HG02884 (cell line): Measurements from ENCODE around the gene PLCD1.
"Not testable (repeated sequence)": the region's sequence is repeated elsewhere in the genome, so short reads cannot be mapped to it uniquely, and the experiment has no call there.

Source experiments
- ATAC-seq: cut with Tn5 transposase; IDR thresholded peaks from one replicate; pipeline ENCODE4 v1.9.1; 2021; ENCODE audit warnings: mild to moderate bottlenecking, moderate library complexity; ENCODE audit not compliant: unreplicated experiment

Gene PLCD1

GRCh38 chr3:38029400-38030125, at the start of gene PLCD1:
Gene PLCD1 (minus strand): TSS chr3:38029642. CDS start chr3:38029539, 103 bp downstream.
- ATAC-seq, result no peak

DNA sequence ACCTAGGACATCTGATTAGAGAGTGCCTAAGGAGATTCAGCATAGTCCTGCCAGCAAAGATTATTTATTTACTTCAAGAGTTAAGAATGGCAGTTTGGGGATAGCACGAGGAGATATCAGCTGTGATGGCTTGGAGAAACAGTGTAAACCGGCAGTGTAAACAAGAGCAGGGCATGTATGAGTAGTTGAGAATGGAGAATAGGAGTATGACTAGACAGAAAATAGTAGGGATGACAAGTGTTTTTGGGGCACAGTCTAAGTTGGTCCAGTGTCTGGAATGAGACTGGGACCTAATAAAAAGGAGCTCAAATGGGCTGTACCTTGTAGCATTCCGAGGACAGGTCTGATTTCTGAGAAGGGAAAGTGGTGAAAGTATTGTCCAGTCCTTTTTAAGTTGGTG, 47.6 kb upstream of the PLCD1 start:
- not testable (repeated sequence) for ATAC-seq

DNA sequence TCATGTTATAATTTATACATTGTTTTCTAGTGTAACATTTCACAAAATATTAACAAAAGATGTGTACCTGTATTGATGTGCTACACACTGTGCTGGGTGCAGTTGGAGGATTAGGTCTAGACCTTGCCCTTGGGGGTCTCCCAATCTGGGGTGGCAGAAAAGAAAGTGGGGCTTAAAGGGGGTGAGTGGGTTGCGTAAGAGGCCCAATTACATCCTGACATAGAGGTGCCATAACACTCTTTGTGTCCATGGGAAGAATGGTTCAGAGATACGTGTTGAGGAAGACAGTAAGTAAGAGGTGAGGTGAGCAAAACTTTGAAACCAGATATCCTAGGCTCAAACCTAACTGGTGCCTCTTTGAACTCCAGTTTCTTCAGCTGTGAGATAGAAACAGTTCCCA, 40.6 kb upstream of the PLCD1 start:
- ATAC-seq, result no peak

- ATAC-seq, result no peak
Measured at GRCh38 chr3:38067508-38068233, 38.2 kb upstream of the PLCD1 start.

DNA sequence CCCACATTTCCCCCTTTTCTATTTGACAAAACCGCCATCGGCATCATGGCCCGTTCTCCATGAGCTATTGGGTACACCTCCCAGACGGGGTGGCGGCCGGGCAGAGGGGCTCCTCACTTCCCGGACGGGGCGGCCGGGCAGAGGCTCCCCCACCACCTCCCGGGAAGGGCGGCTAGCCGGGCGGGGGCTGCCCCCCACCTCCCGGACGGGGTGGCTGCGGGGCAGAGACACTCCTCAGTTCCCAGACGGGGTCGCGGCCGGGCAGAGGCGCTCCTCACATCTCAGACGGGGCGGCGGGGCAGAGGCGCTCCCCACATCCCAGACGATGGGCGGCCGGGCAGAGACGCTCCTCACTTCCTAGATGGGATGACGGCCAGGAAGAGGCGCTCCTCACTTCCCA, 35.0 kb upstream of the PLCD1 start:
- ATAC-seq, result not testable (repeated sequence)

- ATAC-seq, result no peak
Measured at GRCh38 chr3:38062809-38063208, 33.4 kb upstream of the PLCD1 start.

DNA sequence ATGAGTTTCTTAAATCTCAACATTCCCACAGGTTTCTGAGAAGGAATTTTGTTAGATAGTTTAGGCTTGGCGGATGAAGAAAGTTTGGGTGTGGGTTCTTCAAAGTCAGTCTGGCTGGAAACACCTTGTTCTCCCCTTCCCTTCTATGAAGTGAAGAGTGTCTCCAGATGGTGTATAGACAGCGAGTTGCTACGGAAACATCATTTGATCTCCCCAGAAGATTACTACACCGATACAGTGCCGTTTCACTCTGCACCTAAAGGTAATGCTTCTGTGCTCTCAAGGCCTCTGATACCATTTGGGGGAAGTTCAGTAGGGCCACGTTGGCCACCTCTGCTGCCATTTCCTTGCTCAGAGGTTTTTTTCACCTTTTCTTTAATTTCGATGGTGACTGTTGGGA, 30.1 kb upstream of the PLCD1 start:
- no peak for ATAC-seq

- ATAC-seq, result no peak
Measured at GRCh38 chr3:38059148-38059547, 29.7 kb upstream of the PLCD1 start.

DNA sequence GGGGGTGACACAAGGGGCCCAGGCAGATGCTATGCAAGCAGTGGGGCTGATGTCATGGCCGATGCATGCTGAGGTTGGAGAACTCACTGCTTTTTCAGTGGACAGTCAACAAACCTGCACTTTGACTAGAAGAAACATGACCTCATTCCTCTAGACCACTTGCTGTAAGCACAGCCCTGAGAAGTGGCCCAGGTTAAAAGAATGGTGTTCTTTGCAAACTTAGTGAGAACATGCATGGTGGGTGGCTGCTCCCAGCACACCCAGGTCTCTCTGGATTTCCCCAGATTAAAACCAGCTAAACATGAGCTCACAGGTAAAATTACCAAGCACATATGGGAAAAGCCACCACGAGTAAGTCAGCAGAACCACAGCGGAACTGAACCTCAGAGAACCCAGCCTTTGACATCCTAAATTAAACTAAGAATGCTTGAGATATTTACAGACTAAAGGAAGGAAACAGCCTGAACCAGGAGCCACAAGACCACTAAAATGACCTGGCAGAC, 25.1 kb upstream of the PLCD1 start:
- peak; percentile 71 for ATAC-seq

GRCh38 chr3:38053813-38054498, 24.5 kb upstream of the PLCD1 start:
- not testable (repeated sequence) for ATAC-seq

GRCh38 chr3:38053286-38053685, 23.8 kb upstream of the PLCD1 start:
- ATAC-seq, result not testable (repeated sequence)

DNA sequence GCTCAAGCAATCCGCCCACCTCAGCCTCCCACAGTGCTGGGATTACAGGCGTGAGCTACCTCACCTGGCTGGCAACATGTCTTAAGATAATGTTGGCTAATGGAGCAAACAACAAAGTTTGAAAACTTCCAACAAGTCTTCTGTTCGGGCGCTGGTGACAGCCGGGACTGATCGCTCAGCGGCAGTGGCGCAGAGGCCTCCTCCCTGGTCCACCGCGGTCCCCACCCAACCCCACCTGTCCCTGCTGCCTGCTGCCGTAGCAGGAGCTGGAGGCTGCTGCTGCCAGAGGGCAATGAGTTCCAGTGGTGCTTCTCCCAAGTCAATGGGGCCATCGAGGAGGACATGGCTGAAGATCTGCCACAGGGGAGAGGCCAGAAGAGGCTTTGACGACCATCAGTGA, 21.7 kb upstream of the PLCD1 start:
- ATAC-seq, result no peak

- ATAC-seq, result no peak
Measured at GRCh38 chr3:38049358-38050126, 20.1 kb upstream of the PLCD1 start.

DNA sequence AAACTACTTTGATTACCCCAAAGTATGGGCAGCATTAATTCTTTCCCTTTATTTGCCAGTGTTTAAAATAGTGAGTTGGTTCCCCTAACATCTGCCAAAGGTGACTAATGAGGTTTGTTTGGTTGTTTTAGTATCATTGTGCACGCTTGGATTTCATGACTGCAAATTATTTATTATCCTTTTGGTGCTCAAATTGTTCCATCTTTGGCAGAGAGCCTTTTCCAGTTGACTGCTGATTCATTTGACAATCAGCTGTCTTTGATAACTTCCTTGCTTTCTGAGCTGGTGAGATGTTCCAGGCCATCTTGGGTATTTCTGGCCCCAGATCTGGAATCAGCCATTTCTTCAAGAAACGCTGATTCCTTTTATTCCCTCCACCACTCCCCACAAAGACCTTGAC, 18.5 kb upstream of the PLCD1 start:
- ATAC-seq, result no peak

GRCh38 chr3:38046821-38047220, 17.4 kb upstream of the PLCD1 start:
- no peak for ATAC-seq

- no peak for ATAC-seq
Measured at GRCh38 chr3:38046027-38046426, 16.6 kb upstream of the PLCD1 start.

DNA sequence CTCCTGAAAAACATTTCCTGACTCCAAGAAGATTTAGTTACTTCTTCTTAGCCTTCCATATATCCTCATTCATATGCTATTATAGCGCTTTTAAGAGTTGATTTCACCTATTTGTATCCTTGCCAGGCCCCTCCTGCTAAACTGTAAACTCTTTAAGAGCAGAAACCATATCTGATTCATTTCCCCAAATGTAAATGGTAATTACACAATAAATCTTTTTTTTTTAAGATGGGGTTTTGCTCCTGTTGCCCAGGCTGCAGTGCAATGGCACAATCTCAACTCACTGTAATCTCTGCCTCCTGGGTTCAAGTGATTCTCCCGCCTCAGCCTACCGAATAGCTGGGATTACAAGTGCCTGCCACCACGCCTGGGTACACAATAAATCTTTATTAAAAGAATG, 14.0 kb upstream of the PLCD1 start:
- ATAC-seq, result no peak

GRCh38 chr3:38040401-38040800, 11.0 kb upstream of the PLCD1 start:
- ATAC-seq, result no peak

- ATAC-seq, result peak; percentile 68
Measured at GRCh38 chr3:38039899-38040261, 10.4 kb upstream of the PLCD1 start.

- ATAC-seq, result peak; percentile 62
Measured at GRCh38 chr3:38039101-38039898, 9.9 kb upstream of the PLCD1 start, which contains the start of gene DLEC1. Gene DLEC1 (plus strand): TSS chr3:38039208. CDS start chr3:38039226, 18 bp downstream.
